ENCODE data around the gene ABCC1.

DNA sequence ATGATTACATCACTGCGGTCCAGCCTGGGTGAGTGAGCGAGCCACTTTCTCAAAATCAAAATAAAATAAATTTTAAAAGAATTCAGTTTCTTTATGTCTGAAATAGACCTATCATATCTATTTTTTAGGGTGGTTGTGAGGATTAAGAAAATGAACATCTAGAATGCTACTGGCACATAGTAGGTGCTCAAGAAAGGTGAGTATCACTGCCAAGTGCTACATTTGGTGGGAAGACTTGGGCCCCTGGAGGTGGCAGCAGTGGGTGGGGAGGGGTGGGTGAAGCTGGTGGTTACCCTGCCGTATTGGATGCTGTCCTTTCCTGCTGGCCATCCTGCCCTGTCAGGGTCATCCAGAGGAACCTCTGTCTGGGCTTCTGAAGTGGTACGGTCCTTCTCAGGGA is 223.6 kb downstream of the ABCC1 start:
- TF ChIP-seq, protein P1, sequence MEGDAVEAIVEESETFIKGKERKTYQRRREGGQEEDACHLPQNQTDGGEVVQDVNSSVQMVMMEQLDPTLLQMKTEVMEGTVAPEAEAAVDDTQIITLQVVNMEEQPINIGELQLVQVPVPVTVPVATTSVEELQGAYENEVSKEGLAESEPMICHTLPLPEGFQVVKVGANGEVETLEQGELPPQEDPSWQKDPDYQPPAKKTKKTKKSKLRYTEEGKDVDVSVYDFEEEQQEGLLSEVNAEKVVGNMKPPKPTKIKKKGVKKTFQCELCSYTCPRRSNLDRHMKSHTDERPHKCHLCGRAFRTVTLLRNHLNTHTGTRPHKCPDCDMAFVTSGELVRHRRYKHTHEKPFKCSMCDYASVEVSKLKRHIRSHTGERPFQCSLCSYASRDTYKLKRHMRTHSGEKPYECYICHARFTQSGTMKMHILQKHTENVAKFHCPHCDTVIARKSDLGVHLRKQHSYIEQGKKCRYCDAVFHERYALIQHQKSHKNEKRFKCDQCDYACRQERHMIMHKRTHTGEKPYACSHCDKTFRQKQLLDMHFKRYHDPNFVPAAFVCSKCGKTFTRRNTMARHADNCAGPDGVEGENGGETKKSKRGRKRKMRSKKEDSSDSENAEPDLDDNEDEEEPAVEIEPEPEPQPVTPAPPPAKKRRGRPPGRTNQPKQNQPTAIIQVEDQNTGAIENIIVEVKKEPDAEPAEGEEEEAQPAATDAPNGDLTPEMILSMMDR (tag by site-specific recombination; IDR thresholded peaks at IDR 0.05): no peak
- TF ChIP-seq ZNF561 (tag by site-specific recombination; IDR thresholded peaks at IDR 0.05; ENCODE audit: borderline replicate concordance) (no peak), ZNF837 (tag by site-specific recombination; IDR thresholded peaks at IDR 0.05) (no peak), ZNF510 (tag by site-specific recombination; IDR thresholded peaks at IDR 0.05; ENCODE audit: insufficient replicate concordance) (no peak), KLF16 (tag by site-specific recombination; IDR thresholded peaks at IDR 0.05) (no peak), ZNF48 (tag by site-specific recombination; IDR thresholded peaks at IDR 0.05) (no peak), ZNF423 (tag by site-specific recombination; IDR thresholded peaks at IDR 0.05) (no peak), IKZF3 (tag by site-specific recombination; IDR thresholded peaks at IDR 0.05) (no peak), FEZF1 (tag by site-specific recombination; IDR thresholded peaks at IDR 0.05) (no peak), ZBTB21 (tag by site-specific recombination; IDR thresholded peaks at IDR 0.05) (no peak), ZNF600 (tag by site-specific recombination; IDR thresholded peaks at IDR 0.05) (no peak), ZNF530 (tag by site-specific recombination; IDR thresholded peaks at IDR 0.05; ENCODE audit: low read depth) (no peak)
- TF ChIP-seq, protein P2, sequence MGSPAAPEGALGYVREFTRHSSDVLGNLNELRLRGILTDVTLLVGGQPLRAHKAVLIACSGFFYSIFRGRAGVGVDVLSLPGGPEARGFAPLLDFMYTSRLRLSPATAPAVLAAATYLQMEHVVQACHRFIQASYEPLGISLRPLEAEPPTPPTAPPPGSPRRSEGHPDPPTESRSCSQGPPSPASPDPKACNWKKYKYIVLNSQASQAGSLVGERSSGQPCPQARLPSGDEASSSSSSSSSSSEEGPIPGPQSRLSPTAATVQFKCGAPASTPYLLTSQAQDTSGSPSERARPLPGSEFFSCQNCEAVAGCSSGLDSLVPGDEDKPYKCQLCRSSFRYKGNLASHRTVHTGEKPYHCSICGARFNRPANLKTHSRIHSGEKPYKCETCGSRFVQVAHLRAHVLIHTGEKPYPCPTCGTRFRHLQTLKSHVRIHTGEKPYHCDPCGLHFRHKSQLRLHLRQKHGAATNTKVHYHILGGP (tag by site-specific recombination; IDR thresholded peaks at IDR 0.05): no peak
- TF ChIP-seq, protein P3, sequence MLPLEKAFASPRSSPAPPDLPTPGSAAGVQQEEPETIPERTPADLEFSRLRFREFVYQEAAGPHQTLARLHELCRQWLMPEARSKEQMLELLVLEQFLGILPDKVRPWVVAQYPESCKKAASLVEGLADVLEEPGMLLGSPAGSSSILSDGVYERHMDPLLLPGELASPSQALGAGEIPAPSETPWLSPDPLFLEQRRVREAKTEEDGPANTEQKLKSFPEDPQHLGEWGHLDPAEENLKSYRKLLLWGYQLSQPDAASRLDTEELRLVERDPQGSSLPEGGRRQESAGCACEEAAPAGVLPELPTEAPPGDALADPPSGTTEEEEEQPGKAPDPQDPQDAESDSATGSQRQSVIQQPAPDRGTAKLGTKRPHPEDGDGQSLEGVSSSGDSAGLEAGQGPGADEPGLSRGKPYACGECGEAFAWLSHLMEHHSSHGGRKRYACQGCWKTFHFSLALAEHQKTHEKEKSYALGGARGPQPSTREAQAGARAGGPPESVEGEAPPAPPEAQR (tag by site-specific recombination; IDR thresholded peaks at IDR 0.05): no peak
